Measurements from ENCODE around the gene CGB2.
"Not testable (repeated sequence)": the region's sequence is repeated elsewhere in the genome, so short reads cannot be mapped to it uniquely, and the experiment has no call there.

Gene CGB2

DNA sequence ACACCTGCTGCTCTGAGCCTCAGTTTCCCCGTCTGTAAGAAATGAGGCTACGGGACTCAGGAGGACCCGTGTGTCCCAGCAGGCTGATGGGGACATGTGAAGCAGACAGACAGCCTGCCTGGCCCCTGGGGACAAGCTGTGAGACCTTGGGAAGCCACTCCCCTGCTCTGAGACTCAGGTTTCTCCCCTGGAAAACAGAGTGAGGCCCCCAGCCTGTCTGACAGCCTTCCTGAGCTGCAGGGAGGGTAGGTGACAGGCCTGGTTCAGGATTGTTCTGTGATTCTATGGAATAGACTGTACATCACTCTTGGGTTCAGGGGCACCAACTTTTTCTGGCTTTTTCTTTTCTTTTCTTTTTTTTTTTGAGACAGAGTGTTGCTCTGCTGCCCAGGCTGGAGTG, 35.9 kb downstream of the CGB2 start:
- DNase-seq (ENCODE audit: low read depth), result no peak

DNA sequence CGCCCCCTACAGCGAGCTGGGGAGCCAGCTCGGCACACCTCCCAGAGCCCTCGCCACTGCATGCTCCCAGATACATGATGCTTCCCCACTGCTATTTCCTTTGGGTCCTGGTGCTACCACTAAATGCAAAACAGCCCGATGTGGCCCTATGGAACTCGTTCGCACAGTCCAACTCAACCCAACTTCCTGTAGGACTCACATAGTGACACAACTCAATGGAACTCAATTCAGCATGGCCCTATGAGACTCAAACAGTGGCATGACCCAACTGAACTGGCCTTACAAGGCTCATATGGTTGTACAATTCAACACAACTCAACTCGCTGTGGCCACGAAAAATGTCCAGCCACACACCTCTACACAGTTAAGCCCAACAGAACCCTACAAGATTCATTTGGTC, 37.3 kb downstream of the CGB2 start:
- no peak for DNase-seq (ENCODE audit: low read depth)

DNA sequence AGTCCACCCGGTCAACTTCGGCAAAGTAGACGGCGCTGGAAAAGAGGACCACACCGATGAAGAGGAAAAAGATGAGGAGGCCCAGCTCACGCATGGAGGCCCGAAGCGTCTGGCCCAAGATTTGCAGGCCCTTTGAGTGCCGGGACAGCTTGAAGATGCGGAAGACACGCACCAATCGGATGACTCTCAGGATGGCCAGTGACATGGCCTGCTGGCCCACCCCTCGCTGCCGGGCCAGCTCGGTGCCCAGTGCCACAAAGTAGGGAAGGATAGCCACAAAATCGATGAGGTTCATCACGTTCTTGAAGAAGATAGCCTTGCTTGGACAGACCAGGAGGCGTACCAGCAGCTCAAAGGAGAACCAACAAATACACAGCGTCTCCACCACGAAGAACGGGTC, 38.7 kb downstream of the CGB2 start:
- DNase-seq (ENCODE audit: low read depth), result no peak

DNA sequence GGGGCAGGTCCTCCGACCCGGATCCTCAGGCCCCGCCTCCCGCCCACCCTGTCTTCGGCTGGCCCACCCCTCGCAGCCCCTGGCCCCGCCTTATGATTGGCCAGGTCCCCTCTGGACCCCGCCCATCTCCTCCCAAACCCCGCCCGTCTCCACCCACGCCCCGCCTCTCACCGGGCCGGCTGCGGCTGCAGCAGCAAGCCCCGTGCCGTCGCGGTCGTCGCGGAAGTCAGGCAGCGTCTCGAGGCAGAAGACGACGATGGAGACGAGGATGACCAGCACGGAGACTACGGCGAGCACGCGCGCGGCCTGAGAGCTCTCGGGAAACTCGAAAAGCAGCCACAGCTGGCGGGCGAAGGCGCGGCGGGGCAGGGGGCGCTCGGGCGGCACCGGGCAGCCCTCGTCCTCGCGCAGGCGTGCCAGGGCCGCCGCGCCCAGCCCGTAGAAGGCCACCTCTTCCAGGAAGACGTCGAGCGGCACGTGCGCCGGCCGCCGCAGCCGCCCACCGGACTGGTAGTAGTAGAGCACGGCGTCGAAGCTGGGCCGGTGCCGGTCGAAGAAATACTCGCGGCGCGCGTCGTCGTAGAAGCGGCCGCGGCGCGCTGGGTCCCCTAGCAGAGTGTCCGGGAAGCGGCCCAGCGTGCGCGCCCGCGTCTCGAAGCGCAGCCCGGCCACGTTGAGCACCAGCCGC, 40.3 kb downstream of the CGB2 start:
- DNase-seq (ENCODE audit: low read depth), result no peak

DNA sequence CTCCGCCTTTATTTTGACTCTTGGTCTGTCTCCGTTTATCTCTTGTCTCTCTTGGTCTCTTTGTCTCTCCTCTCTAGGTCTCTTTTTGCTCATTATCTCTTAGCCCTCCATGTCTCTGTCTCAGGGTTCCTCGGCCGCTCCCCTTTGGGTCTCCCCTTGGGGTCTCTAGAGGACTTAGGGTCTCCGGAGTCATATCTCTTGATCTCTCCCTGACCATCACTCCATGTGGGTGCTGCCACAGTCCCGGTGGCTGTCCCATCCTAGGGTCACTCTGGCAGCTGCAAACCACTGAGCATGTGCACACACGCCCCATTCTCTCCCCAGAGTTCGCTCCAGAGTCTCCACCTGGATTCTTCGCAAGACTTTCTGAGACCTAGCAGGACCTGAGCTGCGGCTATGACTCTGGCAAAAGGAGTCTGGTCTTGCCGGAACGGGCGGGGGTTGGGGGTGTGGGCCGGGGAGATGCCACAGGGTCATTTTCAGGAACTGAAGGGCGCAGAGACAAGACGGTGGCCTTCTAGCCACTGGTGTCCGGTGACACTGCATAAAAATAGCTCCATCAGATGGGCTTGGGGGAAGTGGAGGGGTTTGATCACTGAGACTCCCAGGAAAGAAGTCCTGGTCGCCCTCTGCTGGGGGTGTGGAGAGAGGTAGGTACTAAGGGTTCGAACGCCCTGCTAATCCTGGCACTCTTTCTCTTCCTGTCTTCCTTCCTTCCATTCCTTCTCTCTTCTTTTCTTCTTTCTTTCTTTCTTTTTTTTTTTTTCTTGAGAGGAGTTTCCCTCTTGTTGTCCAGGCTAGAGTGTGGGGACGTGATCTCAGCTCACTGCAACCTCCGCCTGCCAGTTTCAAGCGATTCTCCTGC, 42.1 kb downstream of the CGB2 start:
- no peak for DNase-seq (ENCODE audit: low read depth)

DNA sequence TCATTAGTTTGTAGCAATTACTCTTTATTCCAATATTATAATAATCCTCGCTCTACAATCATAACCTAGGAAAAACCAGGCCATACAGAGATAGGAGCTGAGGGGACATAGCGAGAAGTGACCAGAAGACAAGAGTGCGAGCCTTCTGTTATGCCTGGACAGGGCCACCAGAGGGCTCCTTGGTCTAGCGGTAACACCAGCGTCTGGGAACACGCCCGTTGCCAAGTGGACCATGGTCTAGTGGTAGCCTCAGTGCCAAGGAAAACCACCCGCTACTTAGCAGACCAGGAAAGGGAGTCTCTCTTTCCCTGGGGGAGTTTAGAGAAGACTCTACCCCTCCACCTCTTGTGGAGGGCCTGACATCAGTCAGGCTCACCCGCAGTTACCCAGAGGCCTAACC, 43.2 kb downstream of the CGB2 start:
- not testable (repeated sequence) for DNase-seq (ENCODE audit: low read depth)

DNA sequence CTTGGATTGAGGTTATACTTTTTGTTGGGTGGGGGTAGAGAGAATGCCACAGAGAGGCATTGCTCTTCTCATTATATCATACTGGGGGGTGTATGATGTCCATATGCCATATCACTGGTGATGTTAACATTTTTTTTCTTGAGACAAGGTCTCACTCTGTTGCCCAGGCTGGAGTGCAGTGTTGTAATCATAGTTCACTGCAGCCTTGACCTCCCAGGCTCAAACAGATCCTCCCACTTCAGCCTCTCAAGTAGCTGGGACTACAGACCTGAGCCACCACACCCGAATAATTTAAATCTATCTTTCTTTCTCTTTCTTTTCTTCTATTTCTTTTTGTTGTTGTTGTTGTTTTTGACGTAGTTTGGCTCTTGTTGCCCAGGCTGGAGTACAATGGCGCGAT, 48.7 kb downstream of the CGB2 start:
- no peak for DNase-seq (ENCODE audit: low read depth)

DNA sequence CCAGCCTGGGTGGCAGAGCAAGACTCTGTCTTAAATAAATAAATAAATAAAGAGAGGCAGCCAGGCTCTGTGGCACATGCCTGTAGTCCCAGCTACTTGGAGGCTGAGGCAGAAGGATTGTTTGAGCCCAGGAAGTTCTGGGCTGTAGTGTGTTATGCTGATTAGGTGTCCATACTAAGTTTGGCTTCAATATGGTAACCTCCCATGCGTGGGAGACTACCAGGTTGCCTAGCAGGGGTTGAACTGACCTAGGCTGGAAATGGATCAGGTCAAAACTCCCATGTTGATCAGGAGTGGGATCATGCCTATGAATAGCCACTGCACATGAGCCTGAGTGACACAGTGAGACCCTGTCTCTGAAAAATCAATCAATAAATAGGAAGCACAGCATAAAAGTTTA, 49.6 kb downstream of the CGB2 start:
- DNase-seq (ENCODE audit: low read depth), result no peak

All from activated T-helper 1 cell treated with Interleukin-2 at 50 U/mL for 16 hours (primary cell).